Measurements from ENCODE around the gene ZNF385B. TPM values are rescaled to one million over a fixed set of nuclear protein-coding genes. Genes with fewer than 3 reads are reported as not detected.
"Not testable (repeated sequence)": the region's sequence is repeated elsewhere in the genome, so short reads cannot be mapped to it uniquely, and the experiment has no call there.

ZNF385B gene
- total RNA-seq, 1 donor from 2014 or later, result 1.9 TPM

DNA sequence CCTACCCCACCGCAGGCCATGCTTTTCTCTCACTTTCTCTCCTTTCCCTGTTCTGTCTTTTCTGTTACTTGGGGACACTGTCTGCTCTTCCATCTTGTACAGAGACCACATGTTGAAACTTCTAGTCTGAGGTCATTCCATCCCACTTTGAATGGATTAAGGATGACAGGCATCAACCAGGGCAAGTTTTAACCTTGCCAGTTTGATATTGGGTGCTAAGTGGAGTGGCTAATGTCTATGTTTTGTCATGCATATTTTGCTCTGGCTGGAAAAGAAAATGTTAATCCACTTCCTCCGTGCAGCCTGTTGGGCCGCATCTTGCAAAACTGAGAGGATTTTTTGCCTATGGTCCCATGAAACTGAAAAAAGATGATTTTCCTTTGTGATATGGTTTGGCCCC, 391.3 kb downstream of the ZNF385B start:
- H3K4me3 Mint-ChIP-seq, result no peak overlapping the region

DNA sequence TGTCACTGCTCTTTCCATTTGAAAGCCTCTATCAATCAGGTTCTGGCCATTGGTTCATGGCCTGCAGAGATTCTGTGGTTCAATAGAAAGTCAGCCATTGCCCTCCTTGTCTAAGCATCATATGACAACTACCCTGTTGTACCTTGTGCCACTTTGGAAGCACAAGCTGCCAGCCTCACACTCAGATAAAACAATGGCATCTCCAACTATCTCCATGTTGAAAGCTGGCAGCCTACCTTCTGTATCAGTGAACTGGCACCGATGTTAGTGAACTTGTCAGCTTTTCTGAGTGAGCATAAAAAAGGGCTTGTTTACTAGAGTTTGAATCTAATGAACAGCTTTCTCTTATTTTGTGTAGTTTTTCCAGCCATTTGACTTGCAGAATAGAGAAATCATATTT, 393.5 kb downstream of the ZNF385B start:
- Mint-ChIP-seq H3K9me3 (peaks cover 6% of the 10 kb centered on the region), H3K36me3 (no peaks in the 10 kb centered on the region), H3K27ac (no peak overlapping the region), H3K27me3 (no peaks in the 10 kb centered on the region), H3K4me3 (no peak overlapping the region), H3K4me1 (ENCODE audit: unreplicated experiment) (no peaks in the 10 kb centered on the region)
- DNase-seq (ENCODE audit: extremely low spot score, unreplicated experiment), result no peak
- TF ChIP-seq, protein P1, sequence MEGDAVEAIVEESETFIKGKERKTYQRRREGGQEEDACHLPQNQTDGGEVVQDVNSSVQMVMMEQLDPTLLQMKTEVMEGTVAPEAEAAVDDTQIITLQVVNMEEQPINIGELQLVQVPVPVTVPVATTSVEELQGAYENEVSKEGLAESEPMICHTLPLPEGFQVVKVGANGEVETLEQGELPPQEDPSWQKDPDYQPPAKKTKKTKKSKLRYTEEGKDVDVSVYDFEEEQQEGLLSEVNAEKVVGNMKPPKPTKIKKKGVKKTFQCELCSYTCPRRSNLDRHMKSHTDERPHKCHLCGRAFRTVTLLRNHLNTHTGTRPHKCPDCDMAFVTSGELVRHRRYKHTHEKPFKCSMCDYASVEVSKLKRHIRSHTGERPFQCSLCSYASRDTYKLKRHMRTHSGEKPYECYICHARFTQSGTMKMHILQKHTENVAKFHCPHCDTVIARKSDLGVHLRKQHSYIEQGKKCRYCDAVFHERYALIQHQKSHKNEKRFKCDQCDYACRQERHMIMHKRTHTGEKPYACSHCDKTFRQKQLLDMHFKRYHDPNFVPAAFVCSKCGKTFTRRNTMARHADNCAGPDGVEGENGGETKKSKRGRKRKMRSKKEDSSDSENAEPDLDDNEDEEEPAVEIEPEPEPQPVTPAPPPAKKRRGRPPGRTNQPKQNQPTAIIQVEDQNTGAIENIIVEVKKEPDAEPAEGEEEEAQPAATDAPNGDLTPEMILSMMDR (conservative IDR thresholded peaks at IDR 0.05), result no peak

More for the DNA sequence above, 391.3 kb downstream of the ZNF385B start:
- no peaks in the 10 kb centered on the region for H3K36me3 Mint-ChIP-seq
- no peak overlapping the region for H3K27ac Mint-ChIP-seq
- no peak for DNase-seq (ENCODE audit: extremely low spot score, unreplicated experiment)
- H3K27me3 Mint-ChIP-seq, result no peaks in the 10 kb centered on the region
- H3K4me1 Mint-ChIP-seq (ENCODE audit: unreplicated experiment), result no peaks in the 10 kb centered on the region
- TF ChIP-seq, protein P1 (conservative IDR thresholded peaks at IDR 0.05), result no peak
- H3K9me3 Mint-ChIP-seq, result peaks cover 2% of the 10 kb centered on the region

DNA sequence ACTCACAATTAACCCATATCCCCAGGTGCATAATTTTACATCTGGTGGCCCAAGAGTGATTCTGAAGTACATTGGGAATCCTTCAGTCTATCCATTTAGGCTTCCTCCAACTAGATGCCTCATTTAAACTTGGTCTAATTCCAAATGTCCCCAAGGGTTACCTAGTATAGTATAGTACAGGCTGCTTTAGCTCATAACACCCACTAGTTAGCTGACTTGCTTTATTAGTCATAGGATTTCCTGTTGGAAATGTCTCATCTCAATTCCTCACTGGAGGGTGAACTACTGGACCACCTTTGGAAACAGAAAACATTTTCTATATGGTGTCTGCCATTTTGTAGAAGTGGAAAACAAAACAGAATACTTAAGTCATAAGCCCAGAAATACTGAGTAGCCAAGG, 394.3 kb downstream of the ZNF385B start:
- Mint-ChIP-seq H3K36me3 (no peaks in the 10 kb centered on the region), H3K27ac (no peak overlapping the region), H3K4me3 (no peak overlapping the region), H3K4me1 (ENCODE audit: unreplicated experiment) (no peaks in the 10 kb centered on the region), H3K27me3 (no peaks in the 10 kb centered on the region), H3K9me3 (peaks cover 6% of the 10 kb centered on the region)
- DNase-seq (ENCODE audit: extremely low spot score, unreplicated experiment), result no peak
- TF ChIP-seq, protein P1 (conservative IDR thresholded peaks at IDR 0.05), result no peak

DNA sequence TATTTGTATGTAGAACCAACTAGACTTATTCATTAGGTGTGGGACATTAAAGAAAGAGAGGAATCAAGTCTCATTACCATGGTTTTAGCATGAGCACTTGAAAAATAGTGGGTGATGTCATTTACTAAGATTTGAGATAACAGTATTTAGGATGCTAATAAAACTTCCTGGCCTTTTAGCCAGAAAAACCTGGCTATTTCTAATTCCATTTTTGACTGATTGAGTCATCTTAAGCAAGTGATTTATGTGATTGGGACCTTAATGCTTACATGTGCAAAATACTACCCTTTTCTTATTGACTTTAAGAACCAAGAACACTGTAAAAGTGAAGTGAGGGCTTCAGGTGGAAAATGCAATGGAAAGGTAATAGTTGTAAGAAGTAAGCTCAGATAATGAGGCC, 400.0 kb downstream of the ZNF385B start:
- peaks cover 13% of the 10 kb centered on the region for H3K9me3 Mint-ChIP-seq
- no peak for DNase-seq (ENCODE audit: extremely low spot score, unreplicated experiment)
- no peaks in the 10 kb centered on the region for H3K36me3 Mint-ChIP-seq
- H3K4me3 Mint-ChIP-seq, result no peak overlapping the region
- TF ChIP-seq, protein P1 (conservative IDR thresholded peaks at IDR 0.05), result no peak
- H3K27ac Mint-ChIP-seq, result no peak overlapping the region
- no peaks in the 10 kb centered on the region for H3K4me1 Mint-ChIP-seq (ENCODE audit: unreplicated experiment)
- H3K27me3 Mint-ChIP-seq, result no peaks in the 10 kb centered on the region

DNA sequence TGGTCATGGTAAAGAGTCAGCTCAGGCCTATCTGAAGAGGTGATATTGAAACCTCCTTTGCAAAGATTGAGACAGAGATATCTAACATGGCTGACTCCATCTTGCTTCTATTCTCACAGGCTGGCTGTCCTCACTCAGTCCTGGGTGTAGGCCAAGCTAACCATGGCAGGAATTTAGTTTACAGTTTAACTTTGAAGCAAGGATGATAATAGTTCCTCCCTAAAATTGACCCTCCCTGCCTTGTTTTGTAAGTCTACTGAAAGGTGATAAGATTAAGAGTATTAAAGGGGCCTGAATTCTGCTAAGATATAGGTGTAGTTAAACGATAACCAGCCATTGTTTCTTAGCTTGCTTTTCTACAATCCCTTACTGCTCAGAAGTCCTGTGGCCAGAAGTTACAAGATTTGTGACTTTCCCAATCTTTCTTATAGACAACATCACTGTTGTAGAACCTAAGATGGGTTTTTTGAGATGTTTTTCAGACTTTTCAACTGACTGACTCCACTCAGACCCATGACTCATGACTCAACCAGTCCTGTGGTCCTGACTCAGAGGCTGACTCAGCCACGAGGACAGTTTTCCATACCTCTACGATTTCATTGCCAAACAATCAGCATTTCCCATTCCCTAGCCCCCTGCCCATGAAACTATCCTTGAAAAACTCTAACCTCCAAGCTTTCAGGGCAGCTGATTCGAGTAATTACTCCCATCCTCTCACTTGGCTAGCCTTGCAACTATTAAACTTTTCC, 401.1 kb downstream of the ZNF385B start:
- no peaks in the 10 kb centered on the region for H3K4me1 Mint-ChIP-seq (ENCODE audit: unreplicated experiment)
- TF ChIP-seq, protein P1 (conservative IDR thresholded peaks at IDR 0.05), result no peak
- no peak for DNase-seq (ENCODE audit: extremely low spot score, unreplicated experiment)
- no peak overlapping the region for H3K27ac Mint-ChIP-seq
- H3K4me3 Mint-ChIP-seq, result no peak overlapping the region
- H3K9me3 Mint-ChIP-seq, result peaks cover 13% of the 10 kb centered on the region
- H3K27me3 Mint-ChIP-seq, result no peaks in the 10 kb centered on the region
- H3K36me3 Mint-ChIP-seq, result no peaks in the 10 kb centered on the region

DNA sequence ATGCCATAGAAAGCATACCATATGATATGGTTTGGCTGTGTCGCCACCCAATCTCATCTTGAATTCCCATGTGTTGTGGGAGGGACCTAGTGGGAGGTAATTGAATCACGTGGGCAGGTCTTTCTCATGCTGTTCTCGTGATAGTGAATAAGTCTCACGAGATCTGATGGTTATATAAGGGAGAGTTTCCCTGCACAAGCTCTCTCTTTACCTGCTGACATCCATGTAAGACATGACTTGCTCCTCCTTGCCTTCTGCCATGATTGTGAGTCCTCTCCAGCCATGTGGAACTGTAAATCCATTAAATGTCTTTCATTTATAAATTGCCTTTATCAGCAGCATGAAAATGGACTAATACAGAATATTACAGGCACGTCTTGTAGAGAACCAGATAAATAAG, 403.3 kb downstream of the ZNF385B start:
- DNase-seq (ENCODE audit: extremely low spot score, unreplicated experiment); H3K27ac Mint-ChIP-seq; H3K9me3 Mint-ChIP-seq; H3K4me3 Mint-ChIP-seq; H3K27me3 Mint-ChIP-seq; H3K36me3 Mint-ChIP-seq; H3K4me1 Mint-ChIP-seq (ENCODE audit: unreplicated experiment): not testable (repeated sequence)

Measured in type B pancreatic cell (in vitro differentiated cells).